ENCODE results near the gene TKT. TPM values are rescaled to one million over a fixed set of nuclear protein-coding genes. Genes with fewer than 3 reads are reported as not detected.

The TKT gene
- total RNA-seq, 2 donors from 2014 or later, result 123 to 125 TPM

Other genes with a start within 250 kb of the TKT start
- 1 to 10 TPM; 9.4 to 9.8 TPM for gene SFMBT1, start 209.9 kb downstream of the TKT start, total RNA-seq
- gene RFT1, start 125.6 kb downstream of the TKT start, total RNA-seq, result 10 to 100 TPM; 13.6 to 15.7 TPM
- gene PRKCD, start 94.8 kb downstream of the TKT start, total RNA-seq, result 10 to 100 TPM; 34.1 to 36.3 TPM
- gene DCP1A, start 91.5 kb upstream of the TKT start, total RNA-seq, result 10 to 100 TPM; 18.2 to 22.2 TPM
- gene CACNA1D, start 238.6 kb upstream of the TKT start, total RNA-seq, result 1 to 10 TPM; 1.1 to 1.9 TPM